ENCODE data around the gene NFATC3. TPM values are rescaled to one million over a fixed set of nuclear protein-coding genes. Genes with fewer than 3 reads are reported as not detected.

The NFATC3 gene
- total RNA-seq, 2 donors from 2014 or later = 27.4 to 30.1 TPM

DNA sequence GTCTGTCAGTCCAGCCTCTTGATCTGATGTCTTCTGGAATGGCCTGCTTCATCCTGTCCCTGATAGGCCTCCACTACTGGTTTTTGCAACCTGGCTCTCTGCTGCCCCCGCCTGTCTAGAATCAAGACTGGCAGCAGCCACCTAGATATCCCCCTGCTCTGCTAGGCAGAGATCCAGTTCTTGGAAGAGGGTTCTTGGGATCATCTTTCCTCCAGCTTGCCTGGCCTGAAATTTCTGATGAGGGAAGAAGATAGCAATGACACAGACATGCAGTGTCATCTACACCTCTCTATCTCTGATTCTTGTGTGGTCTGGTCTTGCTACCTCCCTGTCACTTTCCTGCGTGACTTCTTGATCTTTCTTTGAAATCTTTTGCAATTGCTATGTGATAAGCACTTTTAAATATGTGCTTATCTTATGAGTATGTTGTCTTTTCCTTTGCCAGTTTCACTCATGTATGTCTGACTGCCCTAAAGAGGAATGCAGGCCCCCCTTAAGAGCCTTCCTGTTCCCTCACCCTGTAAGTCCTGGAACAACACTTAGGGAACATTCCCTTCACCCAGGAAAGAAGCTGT lies 20.3 kb upstream of the NFATC3 start:
- WGBS, 2 experiments (ENCODE audit: insufficient coverage in 1 of 2, insufficient read length in 1 of 2) = 50 to 100% methylated on average over 1 to 2 of the region's 2 CpGs
- Mint-ChIP-seq H3K27ac (no peak overlapping the region), H3K4me3 (no peak overlapping the region), H3K27me3 (ENCODE audit: insufficient read depth) (no peaks in the 10 kb centered on the region), H3K36me3 (ENCODE audit: low read depth) (peaks cover 28% of the 10 kb centered on the region), H3K4me1 (no peaks in the 10 kb centered on the region), H3K9me3 (no peaks in the 10 kb centered on the region)
- H3K4me1 ChIP-seq (ENCODE audit: control insufficient read depth, insufficient read depth, low read length) = no peaks in the 10 kb centered on the region
- H3K27ac ChIP-seq (ENCODE audit: low read depth, low read length) = no peak overlapping the region
- peaks cover 41% of the 10 kb centered on the region for H3K36me3 ChIP-seq (ENCODE audit: control insufficient read depth, insufficient read depth, low read length)
- H3K9ac ChIP-seq (ENCODE audit: extremely low read depth, low read length, poor library complexity, severe bottlenecking) = no peak overlapping the region
- no peaks in the 10 kb centered on the region for H3K9me3 ChIP-seq (ENCODE audit: control insufficient read depth, low read length)
- DNase-seq = peak; percentile 92
- TF ChIP-seq, protein P1, sequence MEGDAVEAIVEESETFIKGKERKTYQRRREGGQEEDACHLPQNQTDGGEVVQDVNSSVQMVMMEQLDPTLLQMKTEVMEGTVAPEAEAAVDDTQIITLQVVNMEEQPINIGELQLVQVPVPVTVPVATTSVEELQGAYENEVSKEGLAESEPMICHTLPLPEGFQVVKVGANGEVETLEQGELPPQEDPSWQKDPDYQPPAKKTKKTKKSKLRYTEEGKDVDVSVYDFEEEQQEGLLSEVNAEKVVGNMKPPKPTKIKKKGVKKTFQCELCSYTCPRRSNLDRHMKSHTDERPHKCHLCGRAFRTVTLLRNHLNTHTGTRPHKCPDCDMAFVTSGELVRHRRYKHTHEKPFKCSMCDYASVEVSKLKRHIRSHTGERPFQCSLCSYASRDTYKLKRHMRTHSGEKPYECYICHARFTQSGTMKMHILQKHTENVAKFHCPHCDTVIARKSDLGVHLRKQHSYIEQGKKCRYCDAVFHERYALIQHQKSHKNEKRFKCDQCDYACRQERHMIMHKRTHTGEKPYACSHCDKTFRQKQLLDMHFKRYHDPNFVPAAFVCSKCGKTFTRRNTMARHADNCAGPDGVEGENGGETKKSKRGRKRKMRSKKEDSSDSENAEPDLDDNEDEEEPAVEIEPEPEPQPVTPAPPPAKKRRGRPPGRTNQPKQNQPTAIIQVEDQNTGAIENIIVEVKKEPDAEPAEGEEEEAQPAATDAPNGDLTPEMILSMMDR (conservative IDR thresholded peaks at IDR 0.05) = peak; percentile 89
- H3K27me3 ChIP-seq (ENCODE audit: control insufficient read depth, insufficient read depth, low read length, poor library complexity, severe bottlenecking) = no peaks in the 10 kb centered on the region
- no peak overlapping the region for H3K4me3 ChIP-seq (ENCODE audit: low read length)

DNA sequence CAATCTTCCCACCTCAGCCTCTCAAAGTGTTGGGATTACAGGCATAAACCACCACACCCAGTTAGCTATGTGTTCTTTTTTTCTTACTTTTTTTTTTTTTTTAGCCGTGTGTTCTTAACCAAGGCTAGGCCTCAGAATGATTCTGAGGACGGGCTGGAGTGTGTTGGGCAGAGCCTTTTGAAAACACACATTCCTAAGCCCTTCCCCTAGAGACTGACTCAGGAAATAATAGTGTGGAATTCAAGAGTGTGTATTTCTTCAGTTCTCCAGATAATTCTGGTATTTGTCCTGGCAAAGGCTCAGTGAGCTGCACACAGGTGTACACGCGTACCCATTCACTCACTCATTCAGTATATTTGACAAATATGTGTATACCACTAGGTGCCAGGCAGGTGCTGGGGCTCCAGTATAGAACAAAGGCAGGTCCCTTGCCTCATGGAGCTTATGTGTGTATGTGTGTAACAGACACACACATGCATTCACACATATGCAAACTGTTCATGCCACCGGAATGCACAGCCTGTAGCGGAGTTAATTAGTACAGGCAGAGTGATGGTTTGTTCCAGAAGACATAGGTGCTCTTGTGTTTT lies 19.4 kb upstream of the NFATC3 start:
- no peaks in the 10 kb centered on the region for H3K9me3 Mint-ChIP-seq
- H3K36me3 Mint-ChIP-seq (ENCODE audit: low read depth) = peaks cover 25% of the 10 kb centered on the region
- peaks cover 44% of the 10 kb centered on the region for H3K36me3 ChIP-seq (ENCODE audit: control insufficient read depth, insufficient read depth, low read length)
- H3K27ac Mint-ChIP-seq = no peak overlapping the region
- H3K4me3 ChIP-seq (ENCODE audit: low read length) = no peak overlapping the region
- H3K9ac ChIP-seq (ENCODE audit: extremely low read depth, low read length, poor library complexity, severe bottlenecking) = no peak overlapping the region
- H3K4me1 Mint-ChIP-seq = no peaks in the 10 kb centered on the region
- no peaks in the 10 kb centered on the region for H3K27me3 Mint-ChIP-seq (ENCODE audit: insufficient read depth)
- TF ChIP-seq, protein P1 (conservative IDR thresholded peaks at IDR 0.05) = no peak
- peak; percentile 24 for DNase-seq
- H3K27ac ChIP-seq (ENCODE audit: low read depth, low read length) = peak overlapping the region; percentile 36
- no peaks in the 10 kb centered on the region for H3K27me3 ChIP-seq (ENCODE audit: control insufficient read depth, insufficient read depth, low read length, poor library complexity, severe bottlenecking)
- no peaks in the 10 kb centered on the region for H3K4me1 ChIP-seq (ENCODE audit: control insufficient read depth, insufficient read depth, low read length)
- no peaks in the 10 kb centered on the region for H3K9me3 ChIP-seq (ENCODE audit: control insufficient read depth, low read length)
- 69% methylated on average over 5 of the region's 6 CpGs; no CpG with 5 or more reads in 1 of the 2 experiments for WGBS, 2 experiments (ENCODE audit: insufficient coverage in 1 of 2, insufficient read length in 1 of 2)
- no peak overlapping the region for H3K4me3 Mint-ChIP-seq

DNA sequence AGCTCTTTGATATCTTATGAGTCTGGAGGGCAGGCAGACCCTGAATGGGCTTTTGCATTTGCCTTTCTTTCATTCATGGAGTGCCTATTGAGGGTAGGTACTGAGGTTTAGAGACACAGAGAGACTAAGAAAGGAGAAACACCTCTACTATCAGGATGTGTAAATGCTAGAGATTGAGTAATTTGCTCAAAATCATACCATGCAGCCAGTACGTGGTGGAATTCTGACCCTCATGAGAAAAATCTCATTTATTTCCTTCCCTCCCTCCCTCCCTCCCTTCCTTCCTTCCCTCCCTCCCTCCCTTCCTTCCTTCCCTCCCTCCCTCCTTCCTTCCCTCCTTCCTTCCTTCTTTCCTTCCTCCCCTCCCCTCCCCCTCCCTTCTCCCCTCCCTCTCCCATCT lies 18.4 kb upstream of the NFATC3 start:
- Mint-ChIP-seq H3K27me3 (ENCODE audit: insufficient read depth) (no peaks in the 10 kb centered on the region), H3K9me3 (no peaks in the 10 kb centered on the region), H3K4me1 (no peaks in the 10 kb centered on the region), H3K27ac (no peak overlapping the region), H3K4me3 (no peak overlapping the region), H3K36me3 (ENCODE audit: low read depth) (peaks cover 30% of the 10 kb centered on the region)
- TF ChIP-seq, protein P1 (conservative IDR thresholded peaks at IDR 0.05) = no peak
- H3K27ac ChIP-seq (ENCODE audit: low read depth, low read length) = no peak overlapping the region
- H3K4me1 ChIP-seq (ENCODE audit: control insufficient read depth, insufficient read depth, low read length) = no peaks in the 10 kb centered on the region
- H3K9ac ChIP-seq (ENCODE audit: extremely low read depth, low read length, poor library complexity, severe bottlenecking) = no peak overlapping the region
- DNase-seq = peak; percentile 4
- no peak overlapping the region for H3K4me3 ChIP-seq (ENCODE audit: low read length)
- H3K9me3 ChIP-seq (ENCODE audit: control insufficient read depth, low read length) = no peaks in the 10 kb centered on the region
- no CpG with 5 or more reads among the region's 1 CpG for WGBS, 2 experiments (ENCODE audit: insufficient coverage in 1 of 2, insufficient read length in 1 of 2)
- H3K27me3 ChIP-seq (ENCODE audit: control insufficient read depth, insufficient read depth, low read length, poor library complexity, severe bottlenecking) = no peaks in the 10 kb centered on the region
- H3K36me3 ChIP-seq (ENCODE audit: control insufficient read depth, insufficient read depth, low read length) = peaks cover 48% of the 10 kb centered on the region
